ENCODE results near the gene SDR9C7.
"Not testable (repeated sequence)": the region's sequence is repeated elsewhere in the genome, so short reads cannot be mapped to it uniquely, and the experiment has no call there.

Gene SDR9C7

DNA sequence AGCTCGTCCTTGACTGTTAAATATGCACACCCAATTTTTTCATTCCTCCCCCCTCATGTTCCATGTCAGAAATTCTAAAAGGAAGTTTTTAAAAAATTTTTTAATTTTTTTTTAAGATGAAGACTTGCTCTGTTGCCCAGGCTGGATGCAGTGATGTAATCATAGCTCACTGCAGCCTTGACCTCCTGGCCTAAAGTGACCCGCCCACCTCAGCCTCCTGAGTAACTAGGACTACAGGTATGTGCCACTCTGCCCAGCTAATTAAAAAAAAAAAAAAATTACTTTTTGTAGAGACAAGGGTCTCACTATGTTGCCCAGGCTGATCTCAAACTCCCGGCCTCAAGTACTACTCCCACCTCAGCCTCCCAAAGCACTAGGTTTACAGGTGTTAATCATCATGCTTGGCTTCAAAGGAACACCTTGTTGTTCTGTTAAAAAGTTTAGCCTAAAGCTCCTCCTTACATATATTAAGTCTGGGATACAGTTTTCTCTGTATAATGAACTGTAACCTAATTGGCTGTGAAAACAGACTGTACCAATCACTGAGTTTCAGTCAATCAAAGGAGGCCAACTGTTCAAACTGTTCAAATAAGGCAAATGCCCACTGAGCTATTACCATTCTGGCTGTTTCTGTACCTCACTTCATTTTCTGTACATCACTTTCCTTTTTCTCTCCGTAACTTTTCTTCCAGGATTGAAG lies 17.8 kb downstream of the SDR9C7 start:
- no peak for DNase-seq (ENCODE audit: low read depth in 2 of 2)

DNA sequence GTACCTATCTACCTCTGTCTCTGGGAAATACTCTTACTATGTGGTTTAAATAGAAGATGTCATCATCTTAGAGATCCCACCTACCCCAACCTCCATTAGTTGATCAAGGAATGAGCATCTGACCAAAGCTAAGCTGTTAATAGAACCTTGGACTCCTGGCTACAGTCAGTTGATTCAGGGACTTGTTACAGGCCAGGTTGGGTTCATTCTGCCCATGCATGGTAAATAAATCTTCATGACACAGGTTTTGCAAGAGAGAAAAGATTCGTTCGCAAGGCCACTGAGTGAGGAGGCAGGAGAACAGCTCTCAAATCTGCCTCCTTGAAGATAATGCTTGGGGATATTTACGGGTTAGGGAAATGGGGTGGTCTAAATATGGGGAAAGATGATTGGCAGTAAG lies 19.5 kb downstream of the SDR9C7 start:
- no peak for DNase-seq (ENCODE audit: low read depth in 2 of 2)

DNA sequence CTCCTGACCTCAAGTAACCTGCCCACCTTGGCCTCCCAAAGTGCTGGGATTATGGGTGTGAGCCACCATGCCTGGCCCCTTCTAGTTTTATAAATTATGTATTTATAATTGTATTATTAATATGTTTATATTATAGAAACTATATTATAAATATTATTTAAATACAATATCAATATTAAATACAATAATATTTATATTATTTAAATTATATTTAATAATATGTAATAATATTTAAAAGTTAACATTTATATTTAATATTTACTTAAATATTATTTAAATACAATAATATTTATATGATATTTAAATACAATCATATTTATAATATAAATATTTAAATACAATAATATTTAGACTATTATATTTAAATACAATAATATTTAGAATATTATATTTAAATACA lies 20.0 kb downstream of the SDR9C7 start:
- no peak for DNase-seq (ENCODE audit: low read depth in 2 of 2)

DNA sequence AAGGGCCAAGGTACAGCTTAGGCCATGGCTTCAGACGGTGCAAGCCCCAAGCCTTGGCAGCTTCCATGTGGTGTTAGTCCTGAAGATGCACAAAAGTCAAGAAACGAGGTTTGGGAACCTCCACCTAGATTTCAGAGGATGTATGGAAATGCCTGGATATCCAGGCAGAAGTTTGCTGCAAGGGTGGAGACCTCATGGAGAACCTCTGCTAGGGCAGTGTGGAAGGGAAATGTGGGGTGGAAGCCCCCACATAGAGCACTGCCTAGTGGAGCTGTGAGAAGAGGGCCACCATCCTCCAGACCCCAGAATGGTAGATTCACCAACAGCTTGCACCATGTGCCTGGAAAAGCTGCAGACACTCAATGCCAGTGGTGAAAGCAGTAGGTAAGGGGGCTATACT lies 24.8 kb downstream of the SDR9C7 start:
- not testable (repeated sequence) for DNase-seq (ENCODE audit: low read depth in 2 of 2)

DNA sequence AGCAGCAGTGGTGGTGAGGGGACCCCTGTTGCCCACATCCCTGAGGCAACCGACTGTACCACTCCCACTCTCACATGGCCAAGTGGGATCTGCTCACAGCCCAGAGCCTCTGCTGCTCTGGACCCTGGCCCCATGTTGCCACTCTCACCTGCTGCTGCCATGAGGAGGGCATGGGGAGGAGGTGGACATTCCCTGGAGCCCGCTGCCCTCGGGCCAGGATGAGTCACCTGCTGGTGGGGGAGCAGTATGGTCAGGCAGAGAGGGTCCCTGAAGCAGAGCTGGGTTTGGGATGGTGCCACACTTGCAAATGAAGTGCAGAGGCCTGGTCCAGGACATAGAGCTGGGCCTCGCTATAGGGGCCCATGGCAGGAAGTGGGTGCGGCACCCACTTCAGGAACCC lies 26.1 kb downstream of the SDR9C7 start:
- no peak for DNase-seq (ENCODE audit: low read depth in 2 of 2)

DNA sequence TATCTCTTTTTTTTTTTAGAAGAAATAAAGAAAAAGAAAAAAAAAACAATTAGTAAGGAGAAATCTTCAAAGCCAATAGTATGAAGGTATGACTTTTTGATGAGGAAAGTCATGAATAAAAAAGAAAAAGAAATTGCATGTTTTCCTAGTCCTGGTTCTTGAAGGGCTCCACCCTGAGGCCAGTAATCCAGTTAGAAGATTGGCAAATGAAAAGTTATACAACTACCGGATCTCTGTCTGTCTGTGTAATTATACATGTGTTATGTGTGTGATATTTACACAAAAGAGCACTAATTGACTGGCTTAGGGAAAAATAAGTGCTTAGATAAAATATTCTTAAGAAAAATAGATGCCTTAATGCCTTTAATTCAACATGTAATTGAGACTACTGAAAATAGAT lies 28.4 kb downstream of the SDR9C7 start:
- no peak for DNase-seq (ENCODE audit: low read depth in 2 of 2)

DNA sequence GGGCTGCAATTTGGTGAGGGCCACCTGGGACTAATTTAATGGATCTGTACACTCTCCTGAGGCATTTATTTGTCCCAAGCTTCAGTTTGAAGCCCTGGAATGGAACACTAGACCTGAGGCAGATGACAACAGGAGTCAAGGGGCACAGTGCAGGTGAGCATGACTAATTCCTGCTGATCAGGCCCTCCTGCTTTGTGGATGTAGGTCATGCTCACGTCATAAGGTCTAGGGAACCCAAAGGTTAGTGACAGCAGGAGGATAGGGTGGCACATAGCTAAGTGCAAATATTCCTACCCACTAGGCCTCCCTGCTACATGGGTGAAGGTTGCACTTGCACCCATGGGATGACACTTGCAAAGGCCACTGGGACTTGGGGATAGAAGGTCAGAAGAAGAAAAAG lies 30.8 kb downstream of the SDR9C7 start:
- DNase-seq (ENCODE audit: low read depth in 2 of 2) = no peak

DNA sequence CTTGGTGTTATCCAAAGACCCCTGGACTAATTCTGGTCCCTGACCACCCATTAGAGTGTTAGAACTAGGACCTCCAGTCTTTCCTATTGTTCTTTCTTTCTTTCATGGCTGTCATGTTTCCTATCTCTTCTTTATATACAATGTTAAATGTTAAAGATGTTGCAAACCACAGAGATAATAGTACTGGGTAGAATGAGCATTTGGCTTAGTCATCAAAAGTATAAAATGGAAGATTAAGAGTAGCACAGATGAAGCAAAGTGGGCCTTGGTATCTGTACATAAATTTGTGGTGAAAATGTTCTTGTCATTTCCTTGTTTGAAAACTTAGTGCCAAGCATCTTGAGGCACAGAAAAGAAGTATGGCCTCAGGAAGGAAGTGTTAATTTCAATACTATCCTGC lies 32.9 kb downstream of the SDR9C7 start:
- not testable (repeated sequence) for DNase-seq (ENCODE audit: low read depth in 2 of 2)

DNA sequence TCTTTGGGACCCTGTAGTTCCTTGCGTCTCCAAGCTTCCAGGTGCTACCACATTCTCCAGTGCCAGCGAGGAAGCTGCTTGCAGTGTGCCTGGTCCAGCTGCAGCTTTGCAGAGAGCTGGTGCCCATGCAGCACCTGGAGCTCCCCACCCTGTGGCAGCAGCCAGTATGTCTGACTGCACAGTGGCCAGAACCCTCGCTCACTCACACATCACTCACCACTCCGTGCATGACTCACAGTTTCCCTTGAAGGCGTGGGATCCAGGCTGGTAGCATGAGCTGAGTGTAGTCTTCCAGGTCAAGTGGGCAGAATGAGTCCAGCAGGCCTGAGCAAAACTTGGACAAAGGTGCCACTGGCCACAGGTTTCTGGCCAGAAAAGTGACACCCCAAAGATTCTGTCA lies 33.6 kb downstream of the SDR9C7 start:
- DNase-seq (ENCODE audit: low read depth in 2 of 2) = no peak

DNA sequence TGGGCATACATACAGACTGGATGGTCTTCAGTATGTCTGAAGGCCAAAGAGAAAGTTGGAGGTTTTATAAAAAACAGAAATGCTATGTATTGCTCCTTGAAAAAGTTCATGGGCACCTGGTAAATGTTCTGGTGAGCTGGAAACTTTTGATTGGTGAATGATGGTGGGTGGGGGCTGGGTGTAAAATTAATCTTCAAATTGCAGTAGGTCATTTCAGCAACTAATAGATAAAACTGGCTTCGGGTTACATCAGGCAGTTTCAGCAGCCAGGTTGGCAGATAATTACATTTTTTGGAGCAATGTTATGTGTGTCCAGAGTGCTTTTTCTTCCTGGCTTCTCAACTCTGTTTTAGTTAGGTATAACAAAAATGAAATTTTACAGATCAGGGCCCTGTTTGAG lies 35.3 kb downstream of the SDR9C7 start:
- DNase-seq (ENCODE audit: low read depth in 2 of 2) = no peak

DNA sequence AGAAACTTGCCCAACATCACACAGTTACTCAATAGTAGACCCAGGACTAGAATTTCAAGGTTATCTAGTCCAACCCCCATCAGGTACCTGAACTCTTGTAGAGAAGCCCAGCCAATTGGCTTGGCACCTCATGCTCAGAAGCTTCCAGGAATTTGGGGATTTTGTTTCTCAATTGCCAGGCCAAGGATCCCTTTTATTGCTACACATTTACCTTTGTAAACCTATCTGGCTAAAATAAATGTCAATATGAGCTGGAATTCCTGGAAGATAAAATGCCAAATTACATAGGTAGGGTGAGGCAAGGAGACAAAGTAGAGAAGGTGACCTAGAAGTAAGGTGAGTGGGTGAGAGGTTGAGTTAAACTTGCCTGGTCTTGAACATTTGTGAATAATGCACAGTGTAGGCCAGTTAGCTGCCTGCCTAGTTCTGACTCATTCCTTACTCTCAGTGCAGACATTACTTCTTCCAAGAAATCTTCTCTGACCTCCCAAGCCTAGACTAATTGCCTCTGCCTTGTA lies 36.3 kb downstream of the SDR9C7 start:
- no peak for DNase-seq (ENCODE audit: low read depth in 2 of 2)

DNA sequence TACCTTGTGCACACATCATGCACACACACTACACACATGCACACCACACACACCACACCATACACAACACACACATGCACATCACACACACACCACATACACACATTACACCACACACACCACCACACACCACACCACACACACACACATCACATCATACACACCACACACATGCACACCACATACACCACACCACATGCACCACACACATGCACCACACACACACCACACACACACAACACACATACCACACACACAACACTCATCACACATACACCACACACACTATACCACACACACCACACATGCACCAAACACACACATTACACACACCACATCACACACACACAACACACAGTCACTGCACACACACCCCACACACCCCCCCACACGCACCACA lies 38.1 kb downstream of the SDR9C7 start:
- DNase-seq (ENCODE audit: low read depth in 2 of 2) = no peak

DNA sequence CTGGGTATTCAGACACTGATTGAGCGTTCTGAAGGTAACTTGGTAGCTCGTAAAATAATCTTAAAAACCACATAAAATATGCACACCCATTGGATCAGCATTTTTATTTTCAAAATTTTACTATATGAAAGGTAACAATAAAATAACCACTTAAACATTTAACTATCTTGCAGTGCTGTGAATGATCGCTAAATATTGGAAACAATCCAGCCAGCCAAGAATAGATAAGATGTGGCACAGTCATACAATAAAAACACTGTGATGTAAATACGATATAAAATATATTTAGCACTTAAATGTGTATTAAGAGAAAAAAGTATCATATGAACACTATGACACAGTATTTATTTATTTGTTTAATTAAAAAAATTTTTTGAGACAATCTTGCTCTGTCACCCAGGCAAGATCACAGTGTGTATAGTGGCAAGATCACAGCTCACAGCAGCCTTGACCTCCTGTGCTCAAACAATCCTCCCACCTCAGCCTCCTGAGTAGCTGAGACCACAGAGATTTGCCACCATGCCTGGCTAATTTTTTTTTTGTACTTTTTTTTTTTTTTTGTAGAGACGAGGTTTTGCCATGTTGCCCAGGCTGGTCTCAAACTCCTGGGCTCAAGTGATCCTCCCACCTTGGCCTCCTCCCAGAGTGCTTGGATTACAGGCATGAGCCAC lies 39.4 kb downstream of the SDR9C7 start:
- DNase-seq (ENCODE audit: low read depth in 2 of 2) = no peak

DNA sequence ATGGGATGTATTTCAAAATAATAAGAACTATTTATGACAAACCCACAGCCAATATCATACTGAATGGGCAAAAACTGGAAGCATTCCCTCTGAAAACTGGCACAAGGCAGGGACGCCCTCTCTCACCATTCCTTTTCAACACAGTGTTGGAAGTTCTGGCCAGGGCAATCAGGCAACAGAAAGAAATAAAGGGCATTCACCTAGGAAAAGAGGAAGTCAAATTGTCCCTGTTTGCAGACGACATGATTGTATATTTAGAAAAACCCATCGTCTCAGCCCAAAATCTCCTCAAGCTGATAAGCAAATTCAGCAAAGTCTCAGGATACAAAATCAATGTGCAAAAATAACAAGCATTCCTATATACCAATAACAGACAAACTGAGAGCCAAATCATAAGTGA lies 42.3 kb downstream of the SDR9C7 start:
- DNase-seq (ENCODE audit: low read depth in 2 of 2) = not testable (repeated sequence)

DNA sequence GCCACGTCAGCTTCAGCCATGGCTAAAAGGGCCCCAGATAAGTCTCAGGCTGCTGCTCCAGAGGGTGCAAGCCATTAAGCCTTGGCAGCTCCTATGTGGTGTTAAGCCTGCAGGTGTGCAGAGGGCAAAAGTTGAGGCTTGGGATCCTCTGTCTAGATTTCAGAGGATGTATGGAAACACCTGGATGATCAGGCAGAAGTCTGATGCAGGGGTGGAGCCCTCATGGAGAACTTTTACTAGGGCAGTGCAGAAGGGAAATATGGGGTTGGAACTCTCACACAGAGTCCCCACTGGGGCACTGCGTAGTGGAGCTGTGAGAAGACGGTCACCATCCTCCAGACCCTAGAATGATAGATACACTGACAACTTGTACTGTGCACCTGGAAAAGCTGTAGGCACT lies 47.9 kb downstream of the SDR9C7 start:
- DNase-seq (ENCODE audit: low read depth in 2 of 2) = no peak

DNA sequence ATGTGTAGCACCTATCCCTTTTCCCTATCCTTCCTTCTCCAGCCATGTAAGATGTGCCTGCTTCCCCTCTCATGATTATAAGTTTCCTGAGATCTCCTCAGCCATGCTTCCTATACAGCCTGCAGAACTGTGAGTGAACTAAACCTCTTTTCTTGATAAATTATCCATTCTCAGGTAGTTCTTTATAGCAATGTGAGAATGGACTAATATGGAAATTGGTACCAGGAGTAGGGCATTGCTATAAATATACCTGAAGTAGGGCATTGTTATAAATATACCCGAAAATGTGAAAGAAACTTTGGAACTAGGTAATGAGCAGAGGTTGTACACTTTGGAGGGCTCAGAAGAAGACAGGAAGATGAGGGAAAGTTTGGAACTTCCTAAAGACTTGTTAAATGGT lies 48.9 kb downstream of the SDR9C7 start:
- DNase-seq (ENCODE audit: low read depth in 2 of 2) = no peak

DNA sequence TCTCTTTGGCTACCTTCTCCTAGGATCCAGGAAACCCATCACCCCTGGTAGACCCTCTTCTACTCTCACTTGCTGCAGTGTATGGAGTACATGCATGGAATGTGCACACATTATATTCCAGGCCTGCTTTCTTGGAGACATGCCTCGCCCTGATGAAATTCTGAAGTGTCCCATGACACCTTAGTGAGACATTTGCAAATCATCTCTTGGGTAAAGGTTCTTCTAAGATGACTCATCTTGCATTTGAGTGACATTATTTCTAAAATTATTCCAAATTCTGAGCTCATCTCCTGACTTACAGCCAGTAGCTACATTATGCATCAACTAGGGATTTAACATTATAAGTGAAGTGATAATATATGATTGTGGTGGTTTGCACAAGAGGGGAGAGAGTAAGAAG lies 49.8 kb downstream of the SDR9C7 start:
- DNase-seq (ENCODE audit: low read depth in 2 of 2) = no peak

DNA sequence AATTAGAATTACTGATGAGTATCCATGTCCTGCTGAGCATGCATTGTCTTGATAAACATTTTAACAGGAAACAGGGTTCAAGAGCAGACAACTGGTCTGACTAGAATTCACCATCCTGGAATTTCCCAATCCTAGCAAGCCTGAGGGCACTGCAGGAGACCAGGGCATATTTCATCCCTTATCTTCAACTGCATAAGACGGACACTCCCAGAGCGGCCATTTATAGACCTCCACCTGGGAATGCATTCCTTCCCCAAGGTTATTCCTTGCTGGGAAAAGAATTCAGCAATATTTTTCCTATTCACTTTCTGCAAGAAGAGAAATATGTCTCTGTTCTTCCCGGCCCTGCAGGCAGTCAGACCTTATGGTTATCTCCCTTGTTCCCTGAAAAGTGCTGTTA lies 51.8 kb downstream of the SDR9C7 start:
- not testable (repeated sequence) for DNase-seq (ENCODE audit: low read depth in 2 of 2)

DNA sequence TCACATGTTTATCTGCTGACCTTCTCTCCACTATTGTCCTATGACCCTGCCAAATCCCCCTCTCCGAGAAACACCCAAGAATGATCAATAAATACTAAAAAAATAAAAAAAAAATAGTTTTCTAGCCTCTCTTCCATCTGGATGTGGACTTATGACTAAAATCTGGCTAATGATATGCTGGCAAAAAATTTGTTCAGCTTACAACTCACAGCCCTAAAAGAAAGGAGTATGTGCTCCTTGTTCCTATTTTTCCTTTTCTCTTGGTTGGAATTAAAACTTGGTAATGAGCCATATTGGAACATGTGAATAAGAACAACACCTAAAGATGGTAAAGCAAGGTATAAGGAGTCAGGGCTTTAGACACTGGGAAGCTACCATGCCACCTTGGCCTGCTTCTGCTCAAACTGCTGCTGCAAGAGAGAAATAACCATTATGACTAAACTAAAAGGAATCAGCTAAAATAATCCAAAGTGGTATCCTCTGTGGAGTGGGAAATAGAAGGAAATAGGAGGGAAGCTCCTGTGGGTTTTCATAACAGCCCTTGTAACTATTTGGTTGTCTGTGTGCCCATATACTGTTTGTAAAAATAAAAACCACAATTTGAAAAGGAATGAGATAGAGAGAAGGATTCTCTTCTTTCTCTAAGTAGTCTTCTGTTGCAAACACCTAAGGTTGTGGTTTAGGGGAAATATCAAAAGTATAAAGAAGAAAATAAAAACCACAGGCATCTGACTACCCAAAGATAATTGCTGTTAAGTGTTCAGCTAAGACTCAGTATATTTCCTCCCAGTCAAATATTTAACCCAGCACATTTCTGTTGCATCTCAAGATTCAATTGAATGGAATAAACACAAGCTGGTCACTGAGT lies 53.8 kb downstream of the SDR9C7 start:
- no peak for DNase-seq (ENCODE audit: low read depth in 2 of 2)

DNA sequence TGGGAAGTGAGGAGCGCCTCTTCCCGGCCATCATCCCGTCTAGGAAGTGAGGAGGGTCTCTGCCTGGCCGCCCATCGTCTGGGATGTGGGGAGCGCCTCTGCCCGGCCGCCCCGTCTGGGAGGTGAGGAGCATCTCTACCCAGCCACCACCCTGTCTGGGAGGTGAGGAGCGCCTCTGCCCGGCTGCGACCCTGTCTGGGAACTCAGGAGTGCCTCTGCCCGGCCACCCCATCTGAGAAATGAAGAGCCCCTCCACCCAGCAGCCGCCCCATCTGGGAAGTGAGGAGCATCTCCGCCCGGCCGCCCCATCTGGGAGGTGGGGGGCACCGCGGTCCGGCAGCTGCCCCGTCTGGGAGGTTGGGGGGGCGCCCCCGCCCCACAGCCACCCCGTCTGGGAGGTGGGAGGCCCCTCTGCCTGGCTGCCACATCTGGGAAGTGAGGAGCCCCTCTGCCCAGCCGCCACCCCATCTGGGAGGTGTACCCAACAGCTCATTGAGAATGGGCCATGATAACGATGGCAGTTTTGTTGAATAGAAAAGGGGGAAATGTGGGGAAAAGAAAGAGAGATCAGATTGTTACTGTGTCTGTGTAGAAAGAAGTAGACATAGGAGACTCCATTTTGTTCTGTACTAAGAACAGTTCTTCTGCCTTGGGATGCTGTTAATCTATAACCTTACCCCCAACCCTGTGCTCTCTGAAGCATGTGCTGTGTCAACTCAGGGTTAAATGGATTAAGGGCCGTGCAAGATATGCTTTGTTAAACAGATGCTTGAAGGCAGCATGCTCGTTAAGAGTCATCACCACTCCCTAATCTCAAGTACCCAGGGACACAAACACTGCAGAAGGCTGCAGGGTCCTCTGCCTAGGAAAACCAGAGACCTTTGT lies 54.7 kb downstream of the SDR9C7 start:
- DNase-seq (ENCODE audit: low read depth in 2 of 2) = not testable (repeated sequence)

DNA sequence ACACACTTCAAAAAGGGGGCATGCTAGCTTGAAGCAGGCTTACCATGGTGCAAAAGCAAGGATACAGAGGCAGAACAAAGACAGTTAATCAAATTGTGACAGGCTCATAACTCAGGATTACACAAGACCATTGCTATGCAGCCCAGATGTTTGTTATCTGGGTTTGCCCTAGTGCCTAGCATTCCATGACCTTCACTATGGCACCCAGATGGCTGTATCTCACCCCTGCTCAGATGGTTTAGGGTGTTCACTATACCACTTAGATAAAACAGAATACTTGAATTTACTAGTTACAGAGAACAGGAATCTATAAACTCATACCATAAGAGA lies 56.2 kb downstream of the SDR9C7 start:
- DNase-seq (ENCODE audit: low read depth in 2 of 2) = no peak
